GM21717 (cell line): ENCODE measurements around the gene ANTXR1.

Experiments
- ATAC-seq: cut with Tn5 transposase; IDR thresholded peaks from one replicate; pipeline ENCODE4 v1.9.1; 2021; ENCODE audit warnings: mild to moderate bottlenecking, moderate library complexity; ENCODE audit not compliant: unreplicated experiment

ANTXR1 gene

GRCh38 chr2:69031466-69031865 lies 18.5 kb downstream of the ANTXR1 start:
- no peak for ATAC-seq

- ATAC-seq: no peak
Observed at GRCh38 chr2:69032336-69032735, 19.4 kb downstream of the ANTXR1 start.

GRCh38 chr2:69033461-69034095 lies 20.6 kb downstream of the ANTXR1 start:
- no peak for ATAC-seq

GRCh38 chr2:69034122-69034521 lies 21.1 kb downstream of the ANTXR1 start:
- ATAC-seq: no peak

- no peak for ATAC-seq
Observed at GRCh38 chr2:69034845-69035244, 21.9 kb downstream of the ANTXR1 start.

GRCh38 chr2:69036926-69037325 lies 23.9 kb downstream of the ANTXR1 start:
- ATAC-seq: no peak

DNA sequence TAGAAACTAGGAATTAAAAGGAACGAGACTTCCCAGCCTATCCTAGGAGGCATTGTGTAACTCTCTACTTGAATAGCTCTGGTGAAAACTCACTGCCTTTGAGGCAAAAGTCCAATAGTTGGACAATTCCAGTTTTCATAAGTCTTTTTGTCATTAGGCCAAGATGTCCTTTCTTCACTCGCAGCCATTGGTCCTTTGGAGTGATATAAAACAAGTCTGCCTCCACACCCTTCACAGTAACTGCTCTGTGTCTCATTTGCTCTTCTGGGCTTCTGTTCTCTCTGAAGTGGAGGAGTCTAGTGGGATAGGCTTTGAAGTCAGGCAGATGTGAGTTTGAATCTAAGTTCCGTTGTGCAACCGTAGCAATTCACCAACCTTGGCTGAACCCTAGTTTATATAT lies 28.2 kb downstream of the ANTXR1 start:
- no peak for ATAC-seq

DNA sequence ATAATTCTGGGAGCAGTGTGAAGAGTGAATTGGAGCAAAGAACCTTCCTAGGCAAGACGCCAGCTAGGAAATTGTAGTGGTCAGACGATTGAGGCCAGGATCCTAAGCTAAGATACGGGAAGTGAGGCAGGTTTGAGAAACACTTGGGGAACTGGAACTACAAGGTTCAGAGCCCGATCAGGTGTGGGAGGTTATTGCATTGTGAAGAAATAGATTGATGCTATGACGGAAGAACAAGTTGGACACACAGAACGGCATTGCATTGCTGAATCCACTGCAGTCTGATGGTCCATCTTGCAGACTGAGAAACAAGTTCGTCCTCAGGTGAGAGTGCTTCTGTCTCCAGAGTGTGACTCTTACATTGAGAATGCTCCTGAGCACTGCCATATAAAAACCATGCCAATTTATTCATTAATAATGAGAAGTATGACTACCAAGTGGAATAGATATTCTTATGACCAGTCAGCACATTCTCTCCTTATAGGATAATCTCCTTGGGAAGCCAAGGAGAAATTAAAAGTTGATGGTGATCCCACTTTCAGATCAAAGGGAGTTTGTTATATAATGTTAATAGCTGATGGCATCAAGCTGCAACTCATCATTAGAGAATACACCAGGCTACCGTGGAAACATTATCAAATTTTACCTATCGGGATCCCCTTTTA lies 30.9 kb downstream of the ANTXR1 start:
- no peak for ATAC-seq

GRCh38 chr2:69046221-69046662 lies 33.3 kb downstream of the ANTXR1 start:
- no peak for ATAC-seq

DNA sequence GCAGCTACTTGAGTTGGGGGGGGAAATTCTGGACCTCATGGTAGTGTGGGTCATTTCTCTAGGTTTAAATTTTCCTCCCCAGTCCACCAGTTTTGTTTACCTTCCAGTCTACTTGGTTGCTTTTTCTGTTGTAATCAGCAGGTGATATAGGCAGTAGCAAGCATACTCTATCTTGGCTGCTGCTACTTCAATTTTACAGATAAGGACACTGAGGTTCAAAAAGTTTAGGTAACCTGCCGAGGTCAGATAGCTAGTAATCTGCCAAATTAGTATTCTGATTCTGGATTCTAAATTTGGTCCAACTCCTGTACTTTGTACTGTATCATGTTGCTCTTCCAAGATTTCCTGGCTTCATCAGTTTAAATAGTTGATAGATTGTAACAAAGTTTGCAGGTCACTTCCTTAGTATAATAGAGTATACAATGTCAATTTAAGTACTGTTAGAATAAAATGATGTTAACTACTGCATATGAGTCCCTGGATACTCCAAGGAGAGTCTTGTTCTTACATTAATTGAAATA lies 34.7 kb downstream of the ANTXR1 start:
- no peak for ATAC-seq

GRCh38 chr2:69050802-69051201 lies 37.8 kb downstream of the ANTXR1 start:
- no peak for ATAC-seq

DNA sequence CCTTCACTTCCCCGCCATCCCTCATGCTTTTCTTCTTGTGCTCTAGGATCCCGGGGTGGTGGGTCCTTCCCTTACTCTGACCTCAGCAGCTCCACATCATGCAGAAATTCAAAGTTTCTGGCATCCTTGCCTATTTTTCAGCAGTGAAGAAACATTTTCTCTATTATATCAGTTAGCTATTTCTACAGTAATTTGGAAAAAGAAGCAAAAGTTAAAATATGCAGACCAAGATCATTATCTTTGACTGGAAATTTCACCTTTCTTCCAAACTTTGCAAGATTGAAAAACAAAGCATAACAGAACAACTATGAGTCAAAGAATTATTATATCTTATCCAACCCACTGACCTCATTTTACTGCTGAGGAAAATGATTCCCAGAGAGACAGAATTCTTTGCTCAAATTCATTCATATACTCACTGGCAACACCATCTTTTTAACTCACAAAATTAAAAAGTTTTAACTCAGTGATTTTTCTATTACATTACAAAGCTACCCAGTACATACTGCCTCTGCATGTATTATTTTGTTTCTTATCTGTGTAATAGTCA lies 40.5 kb downstream of the ANTXR1 start:
- ATAC-seq: no peak

DNA sequence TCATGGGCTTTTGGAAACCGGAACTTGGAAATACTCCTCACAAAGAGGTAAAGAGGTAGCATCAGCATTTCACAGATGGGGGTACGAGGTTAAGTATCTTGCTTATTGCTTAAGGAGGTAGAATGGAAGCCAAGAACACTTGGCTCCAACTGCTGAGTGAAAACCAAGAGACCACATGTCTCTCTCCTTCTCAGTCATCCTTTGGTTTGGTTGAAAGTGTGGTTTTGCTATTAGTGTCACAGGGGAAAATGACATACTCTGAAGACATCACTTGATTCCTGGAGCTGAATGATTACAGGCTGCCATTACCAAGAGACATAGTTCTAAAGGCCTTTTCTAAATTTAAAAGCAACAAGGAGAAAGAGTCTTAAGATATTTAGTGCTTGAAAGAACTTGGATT lies 41.5 kb downstream of the ANTXR1 start:
- ATAC-seq: no peak

- no peak for ATAC-seq
Observed at GRCh38 chr2:69055688-69056470, 42.9 kb downstream of the ANTXR1 start.

DNA sequence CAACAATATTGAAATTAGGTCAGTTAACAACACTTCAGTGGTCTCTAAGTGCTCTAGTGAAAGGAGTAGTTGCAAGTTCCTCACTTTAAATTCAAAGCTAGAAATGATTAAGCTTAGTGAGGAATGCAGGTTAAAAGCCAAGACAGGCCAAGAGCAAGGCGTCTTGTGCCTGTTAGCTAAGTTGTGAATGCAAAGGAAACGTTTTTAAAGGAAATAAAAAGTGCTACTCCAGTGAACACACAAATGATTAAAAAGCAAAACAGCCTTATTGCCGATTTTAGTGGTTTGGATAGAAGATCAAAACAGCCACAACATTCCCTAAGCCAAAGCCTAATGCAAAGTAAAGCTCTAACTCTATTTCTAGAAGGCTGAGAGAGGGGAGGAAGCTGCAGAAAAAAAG lies 44.7 kb downstream of the ANTXR1 start:
- ATAC-seq: no peak

- no peak for ATAC-seq
Observed at GRCh38 chr2:69059731-69060290, 46.8 kb downstream of the ANTXR1 start.

- no peak for ATAC-seq
Observed at GRCh38 chr2:69060938-69061501, 48.0 kb downstream of the ANTXR1 start.

GRCh38 chr2:69061525-69061924 lies 48.5 kb downstream of the ANTXR1 start:
- ATAC-seq: no peak

GRCh38 chr2:69062307-69062962 lies 49.5 kb downstream of the ANTXR1 start:
- no peak for ATAC-seq

- ATAC-seq: no peak
Observed at GRCh38 chr2:69065735-69066336, 52.9 kb downstream of the ANTXR1 start.
